ENCODE data around the gene CKM.
"Not testable (repeated sequence)": the region's sequence is repeated elsewhere in the genome, so short reads cannot be mapped to it uniquely, and the experiment has no call there.

CKM gene

DNA sequence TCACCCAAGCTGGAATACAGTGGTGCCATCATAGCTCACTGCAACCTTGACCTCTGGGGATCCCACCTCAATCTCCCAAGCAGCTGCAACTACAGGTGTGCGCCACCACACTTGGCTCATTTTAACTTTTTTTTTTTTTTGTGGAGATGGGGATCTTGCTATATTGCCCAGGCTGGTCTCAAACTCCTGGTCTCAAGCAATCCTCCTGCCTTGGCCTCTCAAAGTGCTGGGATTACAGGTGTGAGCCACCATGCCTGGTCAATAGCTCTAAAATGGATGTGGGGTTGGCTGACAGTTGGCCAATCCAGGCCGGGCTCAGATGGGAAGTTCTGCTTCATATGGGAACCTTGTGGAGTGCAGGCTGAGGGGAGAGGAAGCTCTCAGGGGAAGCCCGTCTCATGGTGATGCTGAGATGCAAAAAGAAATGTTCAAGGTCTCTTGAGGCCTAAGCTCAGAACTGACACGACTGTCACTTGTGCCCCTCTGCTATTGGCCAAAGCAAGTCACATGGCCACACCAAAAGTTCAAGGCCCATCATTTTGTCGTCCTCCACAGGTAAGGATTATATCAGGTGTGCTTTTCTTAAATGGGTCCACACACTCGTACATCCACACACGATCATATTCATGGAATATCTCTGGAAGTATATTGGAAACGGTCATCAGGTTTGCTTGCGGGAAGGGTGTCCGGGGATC, 11.1 kb upstream of the CKM start:
- DNase-seq (ENCODE audit: insufficient read length) = no peak
- FAIRE-seq = no peak
- TF ChIP-seq POLR2A (IDR thresholded peaks at IDR 0.05; ENCODE audit: low read depth, low read length) (no peak), POLR2AphosphoS5 (IDR thresholded peaks at IDR 0.05; ENCODE audit: low read depth, low read length) (no peak), TAF1 (IDR thresholded peaks at IDR 0.05; ENCODE audit: borderline replicate concordance, low read depth, low read length) (no peak)

DNA sequence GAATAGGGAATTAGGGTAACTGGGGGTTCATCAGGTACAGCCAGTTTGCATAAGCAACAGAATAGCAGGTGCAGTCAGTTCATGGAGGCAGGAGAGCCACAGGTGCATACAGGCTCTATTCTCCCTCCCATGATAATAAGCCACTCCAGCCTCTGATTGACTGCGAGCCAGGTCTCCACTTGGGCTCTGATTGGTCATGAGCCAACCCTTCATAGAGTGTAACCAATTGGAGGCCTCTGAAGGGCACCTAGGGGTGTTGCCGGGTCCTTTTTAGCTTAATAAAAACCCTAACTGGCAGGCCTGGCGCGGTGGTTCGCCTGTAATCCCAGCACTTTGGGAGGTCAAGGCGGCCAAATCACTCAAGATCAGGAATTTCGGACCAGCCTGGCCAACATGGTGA, 8.7 kb upstream of the CKM start:
- TF ChIP-seq POLR2A (IDR thresholded peaks at IDR 0.05; ENCODE audit: low read depth, low read length) = no peak
- no peak for TF ChIP-seq TAF1 (IDR thresholded peaks at IDR 0.05; ENCODE audit: borderline replicate concordance, low read depth, low read length)
- no peak for TF ChIP-seq POLR2AphosphoS5 (IDR thresholded peaks at IDR 0.05; ENCODE audit: low read depth, low read length)
- FAIRE-seq (no peak), DNase-seq (ENCODE audit: insufficient read length) (no peak)

DNA sequence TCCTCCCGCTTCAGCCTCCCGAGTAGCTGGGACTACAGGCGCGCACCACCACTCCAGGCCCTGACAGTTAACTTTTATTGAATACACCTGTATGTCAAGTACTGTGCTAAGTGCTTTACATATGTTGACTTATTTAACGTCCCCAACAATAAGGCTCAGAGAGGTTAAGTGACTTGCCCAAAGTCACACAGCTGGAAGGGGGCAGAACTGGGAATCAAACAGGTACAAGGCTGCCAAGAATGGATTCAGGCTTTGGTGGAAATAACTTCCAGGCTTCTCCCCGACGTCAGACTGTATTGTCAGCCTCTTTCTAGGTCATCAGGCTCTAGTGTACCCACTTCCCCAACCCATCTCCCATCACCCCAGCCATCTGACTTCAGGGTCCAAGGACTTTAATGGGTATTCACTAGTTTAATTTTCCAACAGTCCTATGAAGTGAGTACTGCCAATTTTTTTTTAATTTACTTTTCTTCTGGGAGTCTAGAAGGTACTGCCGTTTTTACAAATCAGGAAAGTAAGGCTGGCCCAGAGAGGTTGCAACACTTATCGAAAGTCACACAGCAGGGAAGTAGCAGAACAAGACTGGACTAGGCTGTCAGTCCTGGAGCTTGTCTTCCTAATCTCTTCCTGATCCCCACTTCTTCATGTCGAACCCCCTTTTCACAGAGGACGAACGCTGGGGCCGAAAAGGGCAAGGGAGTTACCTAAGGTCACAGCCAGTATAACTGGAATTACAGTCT, 4.9 kb upstream of the CKM start:
- FAIRE-seq (no peak), DNase-seq (ENCODE audit: insufficient read length) (no peak)
- TF ChIP-seq POLR2AphosphoS5 (IDR thresholded peaks at IDR 0.05; ENCODE audit: low read depth, low read length) (no peak), TAF1 (IDR thresholded peaks at IDR 0.05; ENCODE audit: borderline replicate concordance, low read depth, low read length) (no peak), POLR2A (IDR thresholded peaks at IDR 0.05; ENCODE audit: low read depth, low read length) (no peak)

DNA sequence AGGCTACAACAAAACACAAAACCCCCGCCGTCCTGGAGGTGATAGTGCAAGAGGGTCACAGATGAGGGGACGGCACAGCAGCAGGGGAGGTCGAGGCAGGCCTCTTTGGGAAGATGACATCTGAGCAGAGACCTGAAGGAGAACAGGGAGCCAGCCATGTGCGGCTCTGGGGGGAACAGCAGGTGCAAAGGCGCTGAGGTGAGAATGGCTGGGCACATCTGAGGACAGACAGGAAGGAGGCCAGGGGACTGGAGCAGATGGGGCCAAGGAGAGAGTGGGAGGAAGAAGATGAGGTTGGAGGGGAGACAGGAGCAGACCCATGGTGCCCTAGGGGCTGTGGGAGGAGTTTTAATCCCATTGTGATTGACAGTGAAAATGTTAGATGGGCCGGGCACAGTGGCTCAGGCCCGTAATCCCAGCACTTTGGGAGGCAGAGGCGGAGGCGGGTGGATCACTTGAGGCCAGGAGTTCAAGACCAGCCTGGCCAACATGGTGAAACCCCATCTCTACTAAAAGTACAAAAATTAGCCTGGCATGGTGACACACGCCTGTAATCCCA, 1.8 kb upstream of the CKM start:
- DNase-seq (ENCODE audit: insufficient read length) = no peak
- FAIRE-seq = no peak
- no peak for TF ChIP-seq TAF1 (IDR thresholded peaks at IDR 0.05; ENCODE audit: borderline replicate concordance, low read depth, low read length)
- TF ChIP-seq POLR2AphosphoS5 (IDR thresholded peaks at IDR 0.05; ENCODE audit: low read depth, low read length) = no peak
- TF ChIP-seq POLR2A (IDR thresholded peaks at IDR 0.05; ENCODE audit: low read depth, low read length) = no peak

DNA sequence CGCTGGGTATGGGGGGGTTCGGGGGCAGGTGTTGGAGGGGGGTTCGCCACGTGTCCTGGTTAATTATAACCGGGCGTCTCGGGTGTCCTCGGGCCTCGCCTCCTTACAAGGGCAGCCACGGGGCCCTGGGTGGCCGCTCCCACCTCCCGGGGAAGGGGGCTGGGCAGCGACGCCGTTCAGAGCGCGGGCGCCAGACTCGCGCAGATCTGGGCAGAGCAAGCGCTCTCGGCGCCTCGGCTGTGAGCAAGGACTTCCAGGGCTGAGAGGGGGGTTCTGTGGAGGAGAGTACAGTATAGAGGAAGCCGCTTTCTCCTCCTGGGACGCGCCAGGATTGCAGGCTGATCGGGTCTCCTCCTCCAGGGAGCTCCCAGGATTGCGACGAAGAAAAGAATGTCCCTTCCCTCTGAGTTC, 1.0 kb upstream of the CKM start:
- TF ChIP-seq POLR2AphosphoS5 (IDR thresholded peaks at IDR 0.05; ENCODE audit: low read depth, low read length) (no peak), TAF1 (IDR thresholded peaks at IDR 0.05; ENCODE audit: borderline replicate concordance, low read depth, low read length) (no peak)
- DNase-seq (ENCODE audit: insufficient read length) (no peak), FAIRE-seq (no peak)

DNA sequence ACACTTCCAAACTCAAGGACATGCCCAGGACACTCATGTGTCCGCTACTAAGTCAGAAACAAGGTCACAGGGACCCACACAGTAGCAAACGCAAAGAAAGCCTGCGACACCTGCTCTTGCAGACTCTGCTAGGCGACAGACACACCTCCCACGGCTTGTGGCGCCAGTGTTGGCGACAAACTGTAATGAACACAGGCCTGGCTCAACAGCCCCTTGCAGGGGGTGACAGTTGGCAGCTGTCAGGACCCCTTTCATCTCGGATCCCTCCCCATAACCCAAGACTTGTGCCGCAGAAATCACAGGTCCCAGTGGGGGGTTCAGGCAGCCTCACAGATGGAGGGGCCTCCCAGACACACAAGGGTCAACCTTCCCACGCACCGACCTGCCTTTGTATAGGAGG, 364 bp downstream of the CKM start:
- no peak for TF ChIP-seq POLR2AphosphoS5 (IDR thresholded peaks at IDR 0.05; ENCODE audit: low read depth, low read length)
- TF ChIP-seq POLR2A (IDR thresholded peaks at IDR 0.05; ENCODE audit: low read depth, low read length) = no peak
- no peak for TF ChIP-seq TAF1 (IDR thresholded peaks at IDR 0.05; ENCODE audit: borderline replicate concordance, low read depth, low read length)
- no peak for FAIRE-seq
- DNase-seq (ENCODE audit: insufficient read length) = no peak

DNA sequence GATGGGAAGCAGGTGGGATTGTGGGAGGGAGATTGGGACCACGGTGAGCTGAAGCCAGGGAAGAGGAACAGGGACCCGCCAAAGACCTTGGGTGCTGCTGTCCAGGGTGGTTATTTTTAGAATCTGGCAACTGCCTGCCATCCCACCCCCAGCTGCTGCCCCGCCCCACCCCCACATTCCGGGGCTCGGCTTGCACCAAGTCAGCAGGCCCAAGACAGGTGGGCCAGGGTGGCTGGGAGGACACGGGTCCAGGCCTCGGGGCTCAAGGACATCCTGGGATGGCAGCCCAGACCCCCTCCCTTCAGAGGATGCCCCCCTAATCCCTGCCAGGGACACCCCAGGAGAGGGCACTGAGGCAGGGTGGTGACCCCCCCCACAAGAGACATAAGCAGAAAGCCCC, 827 bp downstream of the CKM start:
- TF ChIP-seq POLR2A (IDR thresholded peaks at IDR 0.05; ENCODE audit: low read depth, low read length) = no peak
- TF ChIP-seq TAF1 (IDR thresholded peaks at IDR 0.05; ENCODE audit: borderline replicate concordance, low read depth, low read length) = no peak
- no peak for DNase-seq (ENCODE audit: insufficient read length)
- FAIRE-seq = no peak

DNA sequence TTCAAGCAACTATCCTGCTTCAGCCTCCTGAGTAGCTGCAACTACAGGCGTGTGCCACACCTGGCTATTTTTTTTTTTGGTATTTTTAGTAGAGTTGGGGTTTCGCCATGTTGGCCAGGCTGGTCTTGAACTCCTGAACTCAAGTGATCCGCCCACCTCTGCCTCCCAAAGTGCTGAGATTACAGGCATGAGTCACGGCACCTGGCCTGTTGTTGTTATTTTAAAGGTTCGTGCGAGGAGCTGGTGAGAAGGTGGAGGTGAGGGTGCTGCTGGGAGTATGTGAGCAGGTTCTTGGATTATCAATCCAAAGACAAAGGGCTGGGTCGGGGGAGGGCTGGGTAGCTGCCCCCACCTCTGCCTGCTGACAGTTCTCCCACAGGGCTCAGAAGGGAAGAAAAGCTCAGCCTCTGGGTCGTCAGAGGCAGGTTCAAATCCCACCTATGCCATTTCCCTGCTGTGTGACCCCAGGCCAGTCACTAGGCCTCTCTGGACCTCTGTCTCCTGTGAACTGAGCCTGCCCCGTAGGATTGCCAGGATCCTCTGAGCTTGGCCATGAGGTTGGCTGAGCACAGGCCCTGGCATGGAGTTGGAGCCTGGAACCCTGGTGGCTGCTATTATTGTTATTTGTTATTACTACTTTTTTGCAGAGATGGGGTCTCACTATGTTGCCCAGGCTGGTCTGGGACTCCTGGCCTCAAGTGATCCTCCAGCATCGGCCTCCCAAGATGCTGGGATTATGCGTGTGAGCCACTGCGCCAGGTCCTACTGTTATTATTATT, 1.5 kb downstream of the CKM start:
- FAIRE-seq = no peak
- TF ChIP-seq POLR2AphosphoS5 (IDR thresholded peaks at IDR 0.05; ENCODE audit: low read depth, low read length) (no peak), POLR2A (IDR thresholded peaks at IDR 0.05; ENCODE audit: low read depth, low read length) (no peak), TAF1 (IDR thresholded peaks at IDR 0.05; ENCODE audit: borderline replicate concordance, low read depth, low read length) (no peak)
- no peak for DNase-seq (ENCODE audit: insufficient read length)

DNA sequence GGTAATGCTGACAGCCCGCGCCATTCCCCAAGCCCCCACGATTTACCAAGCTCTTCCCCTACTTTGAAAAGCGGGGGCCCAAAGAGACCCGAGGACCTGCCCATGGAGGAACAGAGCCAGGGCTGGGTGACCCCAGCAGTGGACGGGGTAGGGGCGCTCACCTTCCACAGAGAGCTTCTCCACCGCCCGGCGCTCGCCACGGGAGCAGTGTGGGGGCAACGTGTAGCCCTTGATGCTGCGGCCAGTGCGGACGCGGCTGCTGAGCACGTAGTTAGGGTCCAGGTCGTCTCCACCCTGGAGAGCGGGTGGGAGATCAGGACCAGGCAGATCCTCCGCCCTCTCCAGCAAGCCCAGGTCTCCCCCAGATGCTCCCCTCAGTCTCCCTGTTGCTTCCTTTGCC, 7.4 kb downstream of the CKM start:
- FAIRE-seq (no peak), DNase-seq (ENCODE audit: insufficient read length) (no peak)
- TF ChIP-seq POLR2AphosphoS5 (IDR thresholded peaks at IDR 0.05; ENCODE audit: low read depth, low read length) = no peak
- TF ChIP-seq POLR2A (IDR thresholded peaks at IDR 0.05; ENCODE audit: low read depth, low read length) = no peak
- no peak for TF ChIP-seq TAF1 (IDR thresholded peaks at IDR 0.05; ENCODE audit: borderline replicate concordance, low read depth, low read length)

DNA sequence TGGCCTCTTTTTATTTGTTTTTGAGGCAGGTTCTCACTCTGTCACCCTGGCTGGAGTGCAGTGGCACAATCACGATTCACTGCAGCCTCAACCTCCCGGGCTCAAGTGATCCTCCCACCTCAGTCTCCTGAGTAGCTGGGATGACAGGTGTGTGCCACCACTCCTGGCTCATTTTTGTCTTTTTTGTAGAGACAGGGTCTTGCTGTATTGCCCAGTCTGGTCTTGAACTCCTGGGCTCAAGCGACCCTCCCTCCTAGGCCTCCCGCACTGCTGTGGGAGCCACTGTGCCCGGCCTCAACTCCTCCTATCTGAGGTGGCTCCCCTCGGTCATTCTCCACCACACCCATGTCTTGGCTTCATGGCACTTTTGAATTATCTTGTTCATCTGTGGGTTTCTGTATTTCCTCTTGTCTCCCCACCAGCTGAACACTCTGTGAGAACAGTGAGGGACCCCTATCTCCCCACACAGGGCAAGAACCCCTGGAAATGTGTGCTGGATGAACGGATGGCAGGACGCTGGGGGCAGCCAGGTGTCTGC, 7.9 kb downstream of the CKM start:
- TF ChIP-seq POLR2A (IDR thresholded peaks at IDR 0.05; ENCODE audit: low read depth, low read length) (no peak), POLR2AphosphoS5 (IDR thresholded peaks at IDR 0.05; ENCODE audit: low read depth, low read length) (no peak), TAF1 (IDR thresholded peaks at IDR 0.05; ENCODE audit: borderline replicate concordance, low read depth, low read length) (no peak)
- FAIRE-seq (no peak), DNase-seq (ENCODE audit: insufficient read length) (no peak)

DNA sequence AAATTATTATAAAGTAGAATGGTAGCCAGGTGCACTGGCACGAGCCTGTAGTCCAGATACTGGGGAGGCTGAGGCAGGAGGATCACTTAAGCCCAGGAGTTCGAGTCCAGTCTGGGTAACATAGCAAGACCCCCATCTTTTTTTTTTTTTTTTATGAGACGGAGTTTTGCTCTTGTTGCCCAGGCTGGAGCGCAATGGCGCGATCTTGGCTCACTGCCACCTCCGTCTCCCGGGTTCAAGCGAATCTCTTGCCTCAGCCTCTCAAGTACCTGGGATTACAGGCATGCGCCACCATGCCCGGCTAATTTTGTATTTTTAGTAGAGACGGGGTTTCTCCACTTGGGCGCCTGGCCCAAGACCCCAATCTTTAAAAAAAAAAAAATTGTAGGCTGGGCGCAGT, 10.4 kb downstream of the CKM start:
- FAIRE-seq; DNase-seq (ENCODE audit: insufficient read length): not testable (repeated sequence)

Measured in GM12892 (cell line).